Measurements from ENCODE around the gene NELL2. TPM values are rescaled to one million over a fixed set of nuclear protein-coding genes. Genes with fewer than 3 reads are reported as not detected.
"Not testable (repeated sequence)": the region's sequence is repeated elsewhere in the genome, so short reads cannot be mapped to it uniquely, and the experiment has no call there.

NELL2 gene
- total RNA-seq, 1 donor from 2014 or later = 10.2 TPM

DNA sequence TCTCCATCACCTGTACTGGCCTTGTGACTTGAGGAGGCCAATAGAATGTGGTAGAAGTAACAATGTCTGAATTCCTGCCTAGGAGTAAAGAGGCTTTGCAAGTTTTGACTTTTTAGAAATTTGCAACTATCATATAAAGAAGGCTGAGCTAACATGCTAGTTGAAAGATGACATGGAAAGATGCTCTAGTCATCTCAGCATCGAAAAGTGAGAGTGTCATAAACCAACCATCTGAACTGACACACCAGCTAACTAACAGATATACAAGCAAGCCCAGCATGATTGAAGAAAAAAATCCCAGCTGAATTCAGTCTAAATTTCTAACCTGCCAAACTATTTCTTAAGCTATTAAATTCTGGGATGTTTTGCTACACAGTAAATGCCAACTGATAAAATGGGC lies 116.8 kb downstream of the NELL2 start:
- Mint-ChIP-seq H3K27ac (no peak overlapping the region), H3K36me3 (ENCODE audit: low read depth) (no peaks in the 10 kb centered on the region), H3K9me3 (no peaks in the 10 kb centered on the region), H3K4me3 (ENCODE audit: low read depth) (no peak overlapping the region), H3K4me1 (ENCODE audit: low read depth) (no peaks in the 10 kb centered on the region), H3K27me3 (ENCODE audit: low read depth) (no peaks in the 10 kb centered on the region)
- no peak for DNase-seq (ENCODE audit: low spot score)
- intact Hi-C loops (cut with micrococcal nuclease) = no loop called here

DNA sequence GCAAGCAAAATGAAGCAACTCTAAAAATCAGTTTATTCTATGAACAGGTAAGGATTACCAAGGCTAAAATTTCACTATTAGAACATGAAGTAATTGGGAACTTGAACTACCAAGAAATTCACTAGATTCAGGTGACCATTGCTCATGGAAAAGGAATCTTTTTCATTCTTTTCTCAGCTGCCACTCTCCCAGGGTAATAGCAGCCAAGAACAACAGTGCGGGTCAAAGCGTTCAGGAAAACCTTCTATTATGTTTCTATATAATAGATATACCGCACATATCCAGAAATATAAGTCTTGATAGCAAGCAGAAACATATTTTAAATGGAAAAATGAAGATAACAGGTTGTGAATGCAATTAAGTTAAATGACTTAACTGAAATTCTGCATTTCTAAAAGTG lies 125.6 kb downstream of the NELL2 start:
- intact Hi-C loops (cut with micrococcal nuclease) = no loop called here
- Mint-ChIP-seq H3K9me3 (no peaks in the 10 kb centered on the region), H3K27ac (no peak overlapping the region), H3K27me3 (ENCODE audit: low read depth) (no peaks in the 10 kb centered on the region), H3K4me3 (ENCODE audit: low read depth) (no peak overlapping the region), H3K4me1 (ENCODE audit: low read depth) (no peaks in the 10 kb centered on the region), H3K36me3 (ENCODE audit: low read depth) (no peaks in the 10 kb centered on the region)
- DNase-seq (ENCODE audit: low spot score) = no peak

- no peaks in the 10 kb centered on the region for H3K27me3 Mint-ChIP-seq (ENCODE audit: low read depth)
- no peak overlapping the region for H3K4me3 Mint-ChIP-seq (ENCODE audit: low read depth)
- intact Hi-C loops (cut with micrococcal nuclease) = no loop called here
- no peaks in the 10 kb centered on the region for H3K36me3 Mint-ChIP-seq (ENCODE audit: low read depth)
- DNase-seq (ENCODE audit: low spot score) = no peak
- no peaks in the 10 kb centered on the region for H3K9me3 Mint-ChIP-seq
- H3K27ac Mint-ChIP-seq = no peak overlapping the region
- H3K4me1 Mint-ChIP-seq (ENCODE audit: low read depth) = no peaks in the 10 kb centered on the region
Observed at GRCh38 chr12:44749566-44749965, 126.5 kb downstream of the NELL2 start.

DNA sequence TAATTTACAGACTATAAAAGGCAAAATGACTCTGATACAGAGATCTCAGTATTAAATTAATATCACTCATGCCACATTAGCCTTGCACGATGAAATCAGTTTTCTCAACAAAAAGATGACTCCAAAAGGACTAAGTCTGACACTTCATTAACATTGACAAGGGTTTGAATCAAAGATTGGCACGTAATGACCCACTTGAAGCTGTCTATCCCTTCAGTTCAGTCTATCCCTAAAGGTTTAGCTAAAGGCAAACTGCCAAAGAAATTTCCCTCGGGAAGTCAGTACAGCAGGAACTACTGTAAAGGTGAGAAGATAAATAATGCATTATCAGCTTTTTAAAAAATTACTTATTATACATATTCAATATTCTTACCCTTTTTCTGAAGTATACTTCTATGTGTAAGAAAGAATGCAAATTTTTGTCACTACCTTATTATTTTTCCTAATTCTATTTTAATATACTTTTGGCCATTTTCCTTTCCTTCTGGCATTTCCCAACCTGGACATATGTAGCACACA lies 127.1 kb downstream of the NELL2 start:
- no peaks in the 10 kb centered on the region for H3K4me1 Mint-ChIP-seq (ENCODE audit: low read depth)
- H3K27me3 Mint-ChIP-seq (ENCODE audit: low read depth) = no peaks in the 10 kb centered on the region
- no peaks in the 10 kb centered on the region for H3K9me3 Mint-ChIP-seq
- DNase-seq (ENCODE audit: low spot score) = no peak
- no peak overlapping the region for H3K27ac Mint-ChIP-seq
- H3K4me3 Mint-ChIP-seq (ENCODE audit: low read depth) = no peak overlapping the region
- H3K36me3 Mint-ChIP-seq (ENCODE audit: low read depth) = no peaks in the 10 kb centered on the region
- intact Hi-C loops (cut with micrococcal nuclease) = no loop called here

GRCh38 chr12:44741292-44741980 lies 134.7 kb downstream of the NELL2 start:
- DNase-seq (ENCODE audit: low spot score); H3K27ac Mint-ChIP-seq; H3K36me3 Mint-ChIP-seq (ENCODE audit: low read depth); intact Hi-C loops (cut with micrococcal nuclease); H3K27me3 Mint-ChIP-seq (ENCODE audit: low read depth); H3K4me3 Mint-ChIP-seq (ENCODE audit: low read depth); H3K4me1 Mint-ChIP-seq (ENCODE audit: low read depth): not testable (repeated sequence)
- peaks cover 12% of the 10 kb centered on the region for H3K9me3 Mint-ChIP-seq

GRCh38 chr12:44738051-44738450 lies 138.1 kb downstream of the NELL2 start:
- Mint-ChIP-seq H3K4me1 (ENCODE audit: low read depth) (no peaks in the 10 kb centered on the region), H3K27ac (no peak overlapping the region), H3K36me3 (ENCODE audit: low read depth) (no peaks in the 10 kb centered on the region), H3K9me3 (peaks cover 15% of the 10 kb centered on the region), H3K27me3 (ENCODE audit: low read depth) (no peaks in the 10 kb centered on the region), H3K4me3 (ENCODE audit: low read depth) (no peak overlapping the region)
- no peak for DNase-seq (ENCODE audit: low spot score)
- intact Hi-C loops (cut with micrococcal nuclease) = no loop called here

DNA sequence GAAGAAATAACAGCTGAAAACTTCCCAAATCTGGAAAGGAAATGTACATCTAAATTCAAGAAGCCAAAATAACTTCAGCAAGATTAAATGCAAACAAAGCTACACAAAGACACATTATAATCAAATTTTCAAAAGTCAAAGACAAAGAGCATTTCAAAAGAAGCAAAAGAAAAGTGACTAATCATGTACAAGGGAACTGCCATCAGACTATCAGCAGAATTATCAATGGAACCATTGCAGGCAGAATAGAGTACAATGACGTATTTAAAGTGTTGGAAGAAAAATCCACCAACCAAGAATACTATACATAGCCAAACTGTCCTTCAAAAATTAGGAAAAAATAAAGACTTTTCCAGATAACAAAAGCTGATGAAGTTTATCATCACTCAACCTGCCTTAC lies 147.5 kb downstream of the NELL2 start:
- H3K4me3 Mint-ChIP-seq (ENCODE audit: low read depth) = no peak overlapping the region
- DNase-seq (ENCODE audit: low spot score) = no peak
- peaks cover 49% of the 10 kb centered on the region for H3K9me3 Mint-ChIP-seq
- no peak overlapping the region for H3K27ac Mint-ChIP-seq
- intact Hi-C loops (cut with micrococcal nuclease) = no loop called here
- H3K27me3 Mint-ChIP-seq (ENCODE audit: low read depth) = no peaks in the 10 kb centered on the region
- H3K36me3 Mint-ChIP-seq (ENCODE audit: low read depth) = no peaks in the 10 kb centered on the region
- H3K4me1 Mint-ChIP-seq (ENCODE audit: low read depth) = no peaks in the 10 kb centered on the region

DNA sequence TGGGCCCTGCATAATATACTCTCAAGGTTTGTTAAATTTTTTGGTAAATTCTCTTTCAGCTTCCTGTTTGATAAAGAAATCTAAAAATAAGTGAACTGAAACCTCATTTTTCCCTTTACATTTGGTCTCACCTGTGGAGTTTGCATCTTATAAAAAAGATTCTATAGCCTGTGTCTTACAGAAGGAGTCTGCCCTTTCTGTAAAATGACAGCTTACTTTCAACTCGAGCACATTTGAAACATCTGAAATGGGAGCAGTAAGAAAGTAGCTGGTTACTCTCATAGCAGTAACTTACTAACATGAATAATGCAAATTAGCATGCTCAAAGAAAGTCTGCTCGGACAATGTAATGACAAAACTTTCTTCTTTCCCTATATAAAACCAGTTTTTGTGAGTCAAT lies 155.8 kb downstream of the NELL2 start:
- intact Hi-C loops (cut with micrococcal nuclease) = no loop called here
- DNase-seq (ENCODE audit: low spot score) = no peak
- no peaks in the 10 kb centered on the region for H3K27me3 Mint-ChIP-seq (ENCODE audit: low read depth)
- no peak overlapping the region for H3K27ac Mint-ChIP-seq
- peaks cover 7% of the 10 kb centered on the region for H3K9me3 Mint-ChIP-seq
- no peaks in the 10 kb centered on the region for H3K36me3 Mint-ChIP-seq (ENCODE audit: low read depth)
- no peaks in the 10 kb centered on the region for H3K4me1 Mint-ChIP-seq (ENCODE audit: low read depth)
- no peak overlapping the region for H3K4me3 Mint-ChIP-seq (ENCODE audit: low read depth)

DNA sequence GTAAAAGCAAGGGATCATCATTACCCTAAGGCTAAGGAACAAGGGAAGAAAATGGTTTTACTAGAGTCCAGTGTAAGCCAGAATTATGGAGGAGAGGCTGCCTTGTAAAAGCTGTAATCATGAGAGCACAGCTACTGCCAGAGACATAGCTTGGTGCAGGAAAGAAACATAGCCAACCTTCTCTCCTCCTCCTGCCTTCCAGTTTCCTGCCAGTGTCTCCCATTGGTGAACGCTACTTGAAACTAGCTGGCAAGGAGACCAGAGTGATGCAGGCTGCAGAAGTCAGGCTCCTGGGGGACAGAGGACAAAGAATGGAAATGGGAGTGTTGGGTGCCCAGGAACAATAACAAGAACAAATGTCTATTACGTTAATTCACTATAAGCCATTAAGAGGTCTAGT lies 158.5 kb downstream of the NELL2 start:
- Mint-ChIP-seq H3K4me1 (ENCODE audit: low read depth) (no peaks in the 10 kb centered on the region), H3K9me3 (no peaks in the 10 kb centered on the region), H3K4me3 (ENCODE audit: low read depth) (no peak overlapping the region), H3K27me3 (ENCODE audit: low read depth) (no peaks in the 10 kb centered on the region), H3K27ac (no peak overlapping the region), H3K36me3 (ENCODE audit: low read depth) (no peaks in the 10 kb centered on the region)
- DNase-seq (ENCODE audit: low spot score) = no peak
- intact Hi-C loops (cut with micrococcal nuclease) = no loop called here

- H3K27ac Mint-ChIP-seq = no peak overlapping the region
- no peak for DNase-seq (ENCODE audit: low spot score)
- intact Hi-C loops (cut with micrococcal nuclease) = no loop called here
- H3K4me3 Mint-ChIP-seq (ENCODE audit: low read depth) = no peak overlapping the region
- no peaks in the 10 kb centered on the region for H3K27me3 Mint-ChIP-seq (ENCODE audit: low read depth)
- H3K9me3 Mint-ChIP-seq = no peaks in the 10 kb centered on the region
- no peaks in the 10 kb centered on the region for H3K36me3 Mint-ChIP-seq (ENCODE audit: low read depth)
- peaks cover 2% of the 10 kb centered on the region for H3K4me1 Mint-ChIP-seq (ENCODE audit: low read depth)
Observed at GRCh38 chr12:44716711-44717110, 159.4 kb downstream of the NELL2 start.

GRCh38 chr12:44711736-44712135 lies 164.4 kb downstream of the NELL2 start:
- no peaks in the 10 kb centered on the region for H3K27me3 Mint-ChIP-seq (ENCODE audit: low read depth)
- peaks cover 2% of the 10 kb centered on the region for H3K4me1 Mint-ChIP-seq (ENCODE audit: low read depth)
- intact Hi-C loops (cut with micrococcal nuclease) = no loop called here
- H3K27ac Mint-ChIP-seq = no peak overlapping the region
- no peaks in the 10 kb centered on the region for H3K36me3 Mint-ChIP-seq (ENCODE audit: low read depth)
- no peaks in the 10 kb centered on the region for H3K9me3 Mint-ChIP-seq
- DNase-seq (ENCODE audit: low spot score) = no peak
- H3K4me3 Mint-ChIP-seq (ENCODE audit: low read depth) = no peak overlapping the region

DNA sequence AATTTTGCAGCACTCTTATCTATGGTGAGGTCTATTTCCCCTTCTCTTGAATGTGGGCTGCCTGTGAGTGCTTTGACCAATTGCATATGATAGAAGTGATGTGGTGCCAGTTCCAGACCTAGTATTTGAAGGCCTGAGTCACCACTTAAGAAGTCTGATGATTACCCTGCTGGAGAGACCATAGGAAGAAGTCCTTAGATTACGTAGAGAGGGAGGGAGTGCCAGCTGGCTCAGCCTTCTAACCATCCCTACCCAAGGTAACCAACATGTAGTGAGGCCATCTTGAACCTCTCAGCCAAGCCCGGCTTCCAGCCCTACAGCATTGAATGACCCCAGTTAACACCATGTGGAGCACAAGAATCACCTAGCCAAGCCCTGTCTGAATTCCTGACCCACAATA lies 166.9 kb downstream of the NELL2 start:
- intact Hi-C loops (cut with micrococcal nuclease) = no loop called here
- no peaks in the 10 kb centered on the region for H3K27me3 Mint-ChIP-seq (ENCODE audit: low read depth)
- no peaks in the 10 kb centered on the region for H3K9me3 Mint-ChIP-seq
- no peak for DNase-seq (ENCODE audit: low spot score)
- peaks cover 2% of the 10 kb centered on the region for H3K4me1 Mint-ChIP-seq (ENCODE audit: low read depth)
- no peak overlapping the region for H3K4me3 Mint-ChIP-seq (ENCODE audit: low read depth)
- H3K36me3 Mint-ChIP-seq (ENCODE audit: low read depth) = no peaks in the 10 kb centered on the region
- H3K27ac Mint-ChIP-seq = no peak overlapping the region

GRCh38 chr12:44708218-44708617 lies 167.9 kb downstream of the NELL2 start:
- H3K27me3 Mint-ChIP-seq (ENCODE audit: low read depth) = no peaks in the 10 kb centered on the region
- peaks cover 2% of the 10 kb centered on the region for H3K4me1 Mint-ChIP-seq (ENCODE audit: low read depth)
- H3K4me3 Mint-ChIP-seq (ENCODE audit: low read depth) = no peak overlapping the region
- no peaks in the 10 kb centered on the region for H3K36me3 Mint-ChIP-seq (ENCODE audit: low read depth)
- H3K9me3 Mint-ChIP-seq = no peaks in the 10 kb centered on the region
- no peak overlapping the region for H3K27ac Mint-ChIP-seq
- DNase-seq (ENCODE audit: low spot score) = no peak
- intact Hi-C loops (cut with micrococcal nuclease) = no loop called here

Data from activated T-helper 2 cell treated with anti-CD3 and anti-CD28 coated beads, Interferon-gamma antibody, Interleukin-2, Interleukin-4, amounts not matched to agents 10 μg/mL and 5 μg/mL and 100 μg/mL, durations not matched to agents 14 hours and 24 hours and 36 hours (primary cell).